AG09309 (cell line): ENCODE results near the gene MSH3.
"Not testable (repeated sequence)": the region's sequence is repeated elsewhere in the genome, so short reads cannot be mapped to it uniquely, and the experiment has no call there.

ENCODE experiments used
- DNase-seq: peaks from one replicate; pipeline ENCODE4 v3.0.0-alpha.2; 2010; ENCODE audit warnings: low read depth
- H3K4me3 ChIP-seq: 2 replicates; pipeline ENCODE4 v1.5.1; 2011; ENCODE audit warnings: mild to moderate bottlenecking, low read depth, low read length, moderate library complexity; ENCODE audit not compliant: control insufficient read depth
- TF ChIP-seq, protein P1 (sequence below): IDR thresholded peaks from 2 replicates; pipeline ENCODE4 v1.5.1; 2011; ENCODE audit warnings: mild to moderate bottlenecking, low read depth, low read length, inconsistent platforms; ENCODE audit not compliant: insufficient read depth, control insufficient read depth; ENCODE audit errors: missing control alignments

MSH3 gene

GRCh38 chr5:80738466-80738865, 84.0 kb downstream of the MSH3 start:
- no peak overlapping the region for H3K4me3 ChIP-seq
- no peak for DNase-seq
- TF ChIP-seq, protein P1, sequence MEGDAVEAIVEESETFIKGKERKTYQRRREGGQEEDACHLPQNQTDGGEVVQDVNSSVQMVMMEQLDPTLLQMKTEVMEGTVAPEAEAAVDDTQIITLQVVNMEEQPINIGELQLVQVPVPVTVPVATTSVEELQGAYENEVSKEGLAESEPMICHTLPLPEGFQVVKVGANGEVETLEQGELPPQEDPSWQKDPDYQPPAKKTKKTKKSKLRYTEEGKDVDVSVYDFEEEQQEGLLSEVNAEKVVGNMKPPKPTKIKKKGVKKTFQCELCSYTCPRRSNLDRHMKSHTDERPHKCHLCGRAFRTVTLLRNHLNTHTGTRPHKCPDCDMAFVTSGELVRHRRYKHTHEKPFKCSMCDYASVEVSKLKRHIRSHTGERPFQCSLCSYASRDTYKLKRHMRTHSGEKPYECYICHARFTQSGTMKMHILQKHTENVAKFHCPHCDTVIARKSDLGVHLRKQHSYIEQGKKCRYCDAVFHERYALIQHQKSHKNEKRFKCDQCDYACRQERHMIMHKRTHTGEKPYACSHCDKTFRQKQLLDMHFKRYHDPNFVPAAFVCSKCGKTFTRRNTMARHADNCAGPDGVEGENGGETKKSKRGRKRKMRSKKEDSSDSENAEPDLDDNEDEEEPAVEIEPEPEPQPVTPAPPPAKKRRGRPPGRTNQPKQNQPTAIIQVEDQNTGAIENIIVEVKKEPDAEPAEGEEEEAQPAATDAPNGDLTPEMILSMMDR: no peak

- TF ChIP-seq, protein P1: no peak
- H3K4me3 ChIP-seq: no peak overlapping the region
- no peak for DNase-seq
Observed at GRCh38 chr5:80739057-80739456, 84.6 kb downstream of the MSH3 start.

DNA sequence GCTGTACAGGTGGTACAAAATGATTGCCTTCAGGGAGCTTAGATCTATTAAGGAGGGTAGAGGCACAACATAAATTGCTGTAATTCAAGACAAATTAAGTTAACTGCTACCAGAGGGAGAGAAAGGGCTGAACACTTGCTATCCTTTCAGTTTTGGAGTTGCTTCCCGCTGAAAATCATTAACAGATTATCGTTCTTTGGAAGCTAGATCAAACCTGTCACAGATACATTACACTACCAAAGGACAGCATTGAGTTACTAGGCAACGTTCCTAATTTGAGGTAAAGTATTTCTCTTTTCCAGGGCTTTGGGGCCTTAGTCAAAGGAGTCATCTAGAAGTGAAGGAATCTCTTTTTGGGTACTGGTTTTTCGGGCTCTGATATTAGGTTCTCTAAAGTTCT, 85.0 kb downstream of the MSH3 start:
- DNase-seq: no peak
- no peak overlapping the region for H3K4me3 ChIP-seq
- TF ChIP-seq, protein P1: no peak

- DNase-seq: no peak
- TF ChIP-seq, protein P1: no peak
- H3K4me3 ChIP-seq: no peak overlapping the region
Observed at GRCh38 chr5:80739898-80740297, 85.4 kb downstream of the MSH3 start.

DNA sequence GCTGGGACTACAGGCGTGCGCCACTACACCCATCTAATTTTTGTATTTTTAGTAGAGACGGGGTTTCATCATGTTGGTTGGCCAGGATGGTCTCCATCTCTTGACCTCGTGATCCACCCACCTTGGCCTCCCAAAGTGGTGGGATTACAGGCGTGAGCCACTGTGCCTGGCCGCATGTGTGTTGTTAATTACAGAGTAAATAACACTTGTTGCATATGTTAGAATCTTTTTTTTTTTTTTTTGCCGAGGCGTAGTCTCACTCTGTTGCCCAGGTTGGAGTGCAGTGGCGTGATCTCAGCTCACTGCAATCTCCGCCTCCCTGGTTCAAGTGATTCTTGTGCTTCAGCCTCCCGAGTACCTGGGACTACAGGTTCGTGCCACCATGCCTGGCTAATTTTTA, 86.0 kb downstream of the MSH3 start:
- H3K4me3 ChIP-seq, DNase-seq: not testable (repeated sequence)

GRCh38 chr5:80740999-80741398, 86.5 kb downstream of the MSH3 start:
- H3K4me3 ChIP-seq: no peak overlapping the region
- TF ChIP-seq, protein P1: no peak
- DNase-seq: no peak

DNA sequence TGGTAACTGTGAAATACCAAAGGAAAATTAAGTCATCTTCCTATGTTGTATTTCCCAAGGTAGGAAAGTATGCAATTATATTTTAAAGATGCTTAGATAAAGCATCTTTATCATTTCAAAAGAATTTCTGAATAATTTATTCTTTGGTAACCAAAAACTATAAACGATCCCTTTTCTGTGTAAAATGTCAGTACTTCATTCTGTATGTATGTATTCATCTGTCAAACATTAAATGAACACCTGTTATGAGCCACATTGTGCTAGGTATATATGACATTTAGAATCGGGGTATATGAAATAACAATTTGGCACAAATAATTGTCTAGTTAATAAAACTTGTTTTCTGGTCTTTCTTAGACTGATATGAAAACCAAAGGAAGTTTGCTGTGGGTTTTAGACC, 89.7 kb downstream of the MSH3 start:
- TF ChIP-seq, protein P1: no peak
- no peak overlapping the region for H3K4me3 ChIP-seq
- DNase-seq: no peak
